Keratinocyte (primary cell): Measurements from ENCODE around the gene RER1.

Source experiments
- EZH2 ChIP-seq: IDR thresholded peaks from one replicate; pipeline ENCODE4 v1.6.1; 2012; ENCODE audit warnings: inconsistent platforms, mild to moderate bottlenecking, low read length, moderate library complexity
- TF ChIP-seq, protein P1 (sequence below), 3 experiments: IDR thresholded peaks in 1 of 3; conservative IDR thresholded peaks in 1 of 3; optimal IDR thresholded peaks in 1 of 3; 2 replicates in 2 of 3; 3 replicates in 1 of 3; pipeline versions ENCODE3 to v1.5.1; 2011; ENCODE audit warnings: low read length in 3 of 3, mild to moderate bottlenecking in 3 of 3, moderate library complexity in 2 of 3, control low read depth in 1 of 3, inconsistent platforms in 1 of 3; ENCODE audit not compliant: insufficient read depth in 2 of 3; ENCODE audit errors: extremely low read depth in 1 of 3

- TF ChIP-seq, protein P1, sequence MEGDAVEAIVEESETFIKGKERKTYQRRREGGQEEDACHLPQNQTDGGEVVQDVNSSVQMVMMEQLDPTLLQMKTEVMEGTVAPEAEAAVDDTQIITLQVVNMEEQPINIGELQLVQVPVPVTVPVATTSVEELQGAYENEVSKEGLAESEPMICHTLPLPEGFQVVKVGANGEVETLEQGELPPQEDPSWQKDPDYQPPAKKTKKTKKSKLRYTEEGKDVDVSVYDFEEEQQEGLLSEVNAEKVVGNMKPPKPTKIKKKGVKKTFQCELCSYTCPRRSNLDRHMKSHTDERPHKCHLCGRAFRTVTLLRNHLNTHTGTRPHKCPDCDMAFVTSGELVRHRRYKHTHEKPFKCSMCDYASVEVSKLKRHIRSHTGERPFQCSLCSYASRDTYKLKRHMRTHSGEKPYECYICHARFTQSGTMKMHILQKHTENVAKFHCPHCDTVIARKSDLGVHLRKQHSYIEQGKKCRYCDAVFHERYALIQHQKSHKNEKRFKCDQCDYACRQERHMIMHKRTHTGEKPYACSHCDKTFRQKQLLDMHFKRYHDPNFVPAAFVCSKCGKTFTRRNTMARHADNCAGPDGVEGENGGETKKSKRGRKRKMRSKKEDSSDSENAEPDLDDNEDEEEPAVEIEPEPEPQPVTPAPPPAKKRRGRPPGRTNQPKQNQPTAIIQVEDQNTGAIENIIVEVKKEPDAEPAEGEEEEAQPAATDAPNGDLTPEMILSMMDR (optimal IDR thresholded peaks at IDR 0.05 in 1 of 3, IDR thresholded peaks at IDR 0.05 in 1 of 3, conservative IDR thresholded peaks at IDR 0.05 in 1 of 3; ENCODE audit: extremely low read depth in 1 of 3, insufficient read depth in 2 of 3, low read length in 3 of 3), result no peak
- no peak for TF ChIP-seq EZH2
Observed at GRCh38 chr1:2376931-2377672, 14.5 kb upstream of the RER1 start.
